GM12878 (cell line): ENCODE results near the gene LARGE1. TPM values are rescaled to one million over a fixed set of nuclear protein-coding genes. Genes with fewer than 3 reads are reported as not detected.

ENCODE experiments used
- IKZF1 ChIP-seq: fragments of 450-650 bp; conservative IDR thresholded peaks from 2 replicates; pipeline ENCODE4 v1.6.1; 2017; ENCODE audit warnings: antibody characterized with exemption, mild to moderate bottlenecking
- IRF4 ChIP-seq: IDR thresholded peaks from 2 replicates; pipeline ENCODE4 v1.6.1; 2011; ENCODE audit warnings: low read depth, low read length
- JUND ChIP-seq: IDR thresholded peaks from 2 replicates; pipeline ENCODE4 v1.6.1; 2012; ENCODE audit warnings: low read depth, mild to moderate bottlenecking, low read length, improper control_type of control experiment, moderate library complexity
- KDM1A ChIP-seq: fragments of 200-600 bp; sonication (generic); IDR thresholded peaks from 2 replicates; pipeline ENCODE4 v1.6.1; 2016; ENCODE audit warnings: borderline replicate concordance
- SUZ12 ChIP-seq: fragments of 200-600 bp; sonication (generic); IDR thresholded peaks from one replicate; pipeline ENCODE4 v1.6.1; 2018; ENCODE audit warnings: antibody characterized with exemption, mild to moderate bottlenecking; ENCODE audit not compliant: unreplicated experiment
- ZBTB11 ChIP-seq: fragments of 450-650 bp; formaldehyde crosslinking; IDR thresholded peaks from 2 replicates; pipeline ENCODE4 v1.5.0; 2022; ENCODE audit warnings: mild to moderate bottlenecking, missing genetic modification characterization
- polyA plus RNA-seq, 11 experiments: library from polyadenylated mRNA; depleted of rRNA in 4 of 11; unstranded in 6 of 11; stranded (reverse) in 5 of 11; fragments of >200 nt; fragmentation: Nextera tagmentation in 4 of 11; fragmentation: Illumina TruSeq in 1 of 11; extraction: Ambion mirVana in 4 of 11; extraction: Trizol in 1 of 11; gene quantifications; 1 replicate in 1 of 11; 2 replicates in 10 of 11; pipeline versions ENCODE4 v1.2.1 to v1.2.3, GENCODE V29; 2011 to 2016; ENCODE audit warnings: inconsistent platforms in 2 of 11, missing spikeins in 2 of 11, low read depth in 1 of 11
- total RNA-seq, 4 experiments: library from RNA; depleted of rRNA in 3 of 4; stranded (reverse); fragments of >200 nt in 3 of 4; fragmentation: Illumina TruSeq in 1 of 4; extraction: Trizol in 1 of 4; gene quantifications; 2 replicates each; pipeline versions ENCODE4 v1.2.1 to v1.2.3, GENCODE V29; 2013 to 2021
- TF ChIP-seq, protein P1 (sequence below): fragments of 450-650 bp; formaldehyde crosslinking; IDR thresholded peaks from 2 replicates; pipeline ENCODE4 v1.4.0; 2020; ENCODE audit warnings: mild to moderate bottlenecking, moderate library complexity

The LARGE1 gene
- total and polyA plus RNA-seq, 10 of the 15 experiments (the other 5 are each of a cell fraction or from before 2014, with no cell fraction given), result 3.2 to 41.4 (median 17.3) TPM

DNA sequence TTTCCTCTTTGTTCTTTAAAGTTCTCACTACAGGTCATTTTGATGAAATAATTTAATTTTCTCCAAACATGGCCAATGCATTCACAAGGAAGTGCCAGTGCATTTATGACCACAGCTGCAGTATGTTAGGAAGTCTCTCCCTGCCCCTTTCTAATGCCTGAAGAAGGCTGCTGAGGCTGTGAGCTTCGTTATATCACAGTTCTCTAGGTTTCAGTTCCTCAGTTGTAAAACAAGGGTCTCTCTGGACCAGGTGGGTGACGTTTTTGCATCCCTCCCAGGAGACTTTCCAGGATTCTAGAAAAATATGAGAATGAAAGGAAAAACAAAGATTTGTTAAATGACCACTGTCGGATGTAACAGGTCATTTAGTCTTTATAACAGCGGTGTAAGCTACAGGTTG lies 171.6 kb downstream of the LARGE1 start (continued):
- TF ChIP-seq, protein P1, sequence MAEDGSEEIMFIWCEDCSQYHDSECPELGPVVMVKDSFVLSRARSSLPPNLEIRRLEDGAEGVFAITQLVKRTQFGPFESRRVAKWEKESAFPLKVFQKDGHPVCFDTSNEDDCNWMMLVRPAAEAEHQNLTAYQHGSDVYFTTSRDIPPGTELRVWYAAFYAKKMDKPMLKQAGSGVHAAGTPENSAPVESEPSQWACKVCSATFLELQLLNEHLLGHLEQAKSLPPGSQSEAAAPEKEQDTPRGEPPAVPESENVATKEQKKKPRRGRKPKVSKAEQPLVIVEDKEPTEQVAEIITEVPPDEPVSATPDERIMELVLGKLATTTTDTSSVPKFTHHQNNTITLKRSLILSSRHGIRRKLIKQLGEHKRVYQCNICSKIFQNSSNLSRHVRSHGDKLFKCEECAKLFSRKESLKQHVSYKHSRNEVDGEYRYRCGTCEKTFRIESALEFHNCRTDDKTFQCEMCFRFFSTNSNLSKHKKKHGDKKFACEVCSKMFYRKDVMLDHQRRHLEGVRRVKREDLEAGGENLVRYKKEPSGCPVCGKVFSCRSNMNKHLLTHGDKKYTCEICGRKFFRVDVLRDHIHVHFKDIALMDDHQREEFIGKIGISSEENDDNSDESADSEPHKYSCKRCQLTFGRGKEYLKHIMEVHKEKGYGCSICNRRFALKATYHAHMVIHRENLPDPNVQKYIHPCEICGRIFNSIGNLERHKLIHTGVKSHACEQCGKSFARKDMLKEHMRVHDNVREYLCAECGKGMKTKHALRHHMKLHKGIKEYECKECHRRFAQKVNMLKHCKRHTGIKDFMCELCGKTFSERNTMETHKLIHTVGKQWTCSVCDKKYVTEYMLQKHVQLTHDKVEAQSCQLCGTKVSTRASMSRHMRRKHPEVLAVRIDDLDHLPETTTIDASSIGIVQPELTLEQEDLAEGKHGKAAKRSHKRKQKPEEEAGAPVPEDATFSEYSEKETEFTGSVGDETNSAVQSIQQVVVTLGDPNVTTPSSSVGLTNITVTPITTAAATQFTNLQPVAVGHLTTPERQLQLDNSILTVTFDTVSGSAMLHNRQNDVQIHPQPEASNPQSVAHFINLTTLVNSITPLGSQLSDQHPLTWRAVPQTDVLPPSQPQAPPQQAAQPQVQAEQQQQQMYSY (CRISPR knock-in tag), result no peak
- 0 out of 2 replicates have a peak, but pooled peaks have one; percentile 14 for TF ChIP-seq IKZF1
- no peak for TF ChIP-seq SUZ12
- no peak for TF ChIP-seq IRF4
- no peak for TF ChIP-seq ZBTB11
- TF ChIP-seq JUND, result no peak
- no peak for TF ChIP-seq KDM1A
